ENCODE measurements around the gene ST3GAL3.

Gene ST3GAL3

GRCh38 chr1:43880604-43881003 is 173.3 kb downstream of the ST3GAL3 start:
- no peaks in the 10 kb centered on the region for H3K4me1 ChIP-seq
- H3K9me3 ChIP-seq, result no peaks in the 10 kb centered on the region
- no peak for TF ChIP-seq CTCF (IDR thresholded peaks at IDR 0.05; ENCODE audit: low read depth, low read length)
- no peaks in the 10 kb centered on the region for H3K27me3 ChIP-seq
- no peak for DNase-seq
- no peaks in the 10 kb centered on the region for H3K36me3 ChIP-seq
- H3K4me3 ChIP-seq (ENCODE audit: low read depth, low read length), result no peak overlapping the region

GRCh38 chr1:43881415-43881814 is 174.1 kb downstream of the ST3GAL3 start:
- Histone ChIP-seq H3K4me1 (no peaks in the 10 kb centered on the region), H3K9me3 (no peaks in the 10 kb centered on the region), H3K36me3 (no peaks in the 10 kb centered on the region), H3K27me3 (no peaks in the 10 kb centered on the region), H3K4me3 (ENCODE audit: low read depth, low read length) (no peak overlapping the region)
- peak; percentile 41 for DNase-seq
- TF ChIP-seq CTCF (IDR thresholded peaks at IDR 0.05; ENCODE audit: low read depth, low read length), result peak; percentile 29

DNA sequence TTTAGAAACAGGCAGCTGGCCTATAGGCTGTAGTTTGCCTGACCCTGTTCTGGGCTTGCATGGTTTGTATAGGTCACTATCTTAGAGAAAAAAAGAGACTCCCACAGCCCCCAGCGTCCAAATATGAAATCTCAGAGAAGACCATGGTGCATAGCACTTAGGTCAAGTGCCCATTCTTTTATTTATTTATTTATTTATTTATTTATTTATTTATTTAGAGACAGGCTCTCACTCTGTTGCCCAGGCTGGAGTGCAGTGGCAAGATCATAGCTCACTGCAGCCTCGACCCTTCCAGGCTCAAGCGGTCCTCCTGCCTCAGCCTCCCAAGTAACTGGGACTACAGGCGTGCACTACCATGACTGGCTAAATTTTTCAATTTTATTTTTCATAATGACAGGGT is 175.4 kb downstream of the ST3GAL3 start:
- Histone ChIP-seq H3K36me3 (no peaks in the 10 kb centered on the region), H3K27me3 (no peaks in the 10 kb centered on the region), H3K4me1 (no peaks in the 10 kb centered on the region), H3K4me3 (ENCODE audit: low read depth, low read length) (no peak overlapping the region), H3K9me3 (no peaks in the 10 kb centered on the region)
- DNase-seq, result no peak
- no peak for TF ChIP-seq CTCF (IDR thresholded peaks at IDR 0.05; ENCODE audit: low read depth, low read length)

DNA sequence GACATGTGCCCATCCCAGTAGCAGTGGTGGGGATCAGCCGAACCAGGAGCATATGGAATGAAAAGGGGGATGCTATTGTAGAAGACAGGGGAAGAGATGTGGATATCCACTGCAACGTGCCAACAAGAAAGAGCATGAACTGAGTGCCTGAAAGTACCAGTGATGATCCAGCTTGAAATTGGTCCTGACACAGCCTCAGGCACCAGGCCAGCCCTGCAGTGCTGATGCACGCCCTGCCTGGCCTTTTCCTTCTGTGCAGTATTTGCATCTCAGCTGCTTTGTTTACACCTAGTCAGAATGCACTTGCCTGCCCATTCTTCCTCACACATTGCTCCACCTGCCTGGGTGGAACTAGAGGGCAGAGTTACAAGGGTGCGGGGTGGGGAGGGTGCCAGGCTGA is 176.0 kb downstream of the ST3GAL3 start:
- H3K4me3 ChIP-seq (ENCODE audit: low read depth, low read length), result no peak overlapping the region
- no peak for DNase-seq
- no peaks in the 10 kb centered on the region for H3K9me3 ChIP-seq
- H3K27me3 ChIP-seq, result no peaks in the 10 kb centered on the region
- no peaks in the 10 kb centered on the region for H3K36me3 ChIP-seq
- TF ChIP-seq CTCF (IDR thresholded peaks at IDR 0.05; ENCODE audit: low read depth, low read length), result no peak
- no peaks in the 10 kb centered on the region for H3K4me1 ChIP-seq

DNA sequence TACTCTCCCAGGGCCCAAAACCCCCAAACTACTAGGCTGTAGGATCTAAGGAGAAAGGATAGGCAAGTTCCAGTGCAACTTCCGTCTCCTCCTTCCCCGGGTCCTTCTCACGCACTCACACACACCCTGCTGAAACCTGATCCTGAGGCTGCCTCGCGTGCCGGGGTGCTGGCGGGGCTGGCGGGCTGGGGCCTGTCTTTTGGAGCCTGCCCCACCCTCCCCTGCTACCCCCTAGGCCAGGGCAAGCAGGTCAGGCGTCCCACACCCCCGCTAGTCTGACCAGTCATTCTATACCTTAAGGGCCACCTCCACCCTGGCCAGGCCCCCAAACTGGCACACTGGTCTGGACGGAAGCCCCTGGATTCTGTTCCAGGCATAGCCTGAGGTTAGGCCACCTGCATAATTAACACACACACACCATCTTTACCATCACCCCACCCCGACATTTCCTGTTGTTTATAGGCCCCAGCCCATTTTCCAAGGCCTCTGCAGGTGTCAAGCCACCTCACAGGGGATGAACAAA is 178.0 kb downstream of the ST3GAL3 start:
- no peaks in the 10 kb centered on the region for H3K9me3 ChIP-seq
- H3K4me1 ChIP-seq, result no peaks in the 10 kb centered on the region
- no peaks in the 10 kb centered on the region for H3K27me3 ChIP-seq
- no peaks in the 10 kb centered on the region for H3K36me3 ChIP-seq
- no peak for DNase-seq
- TF ChIP-seq CTCF (IDR thresholded peaks at IDR 0.05; ENCODE audit: low read depth, low read length), result no peak
- no peak overlapping the region for H3K4me3 ChIP-seq (ENCODE audit: low read depth, low read length)

DNA sequence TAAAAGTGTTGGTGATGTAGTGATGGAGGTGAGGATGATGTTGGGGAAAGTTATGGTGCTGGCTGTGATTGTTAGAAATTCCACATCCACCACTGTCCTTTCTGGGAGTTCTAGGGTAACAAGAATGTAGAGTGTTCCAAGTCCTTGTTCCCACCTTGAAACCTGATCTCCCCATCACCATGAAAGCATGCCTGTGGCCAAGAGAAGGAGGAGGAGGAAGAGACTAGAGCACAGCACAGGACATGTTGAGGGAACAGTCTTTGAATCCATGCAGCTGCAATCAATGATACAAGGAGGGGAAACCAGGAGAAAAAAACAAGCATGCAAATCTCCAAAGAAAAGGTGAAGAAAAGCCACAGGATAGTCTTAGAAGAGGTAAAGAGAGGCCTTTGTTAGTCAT is 180.4 kb downstream of the ST3GAL3 start:
- no peak overlapping the region for H3K4me3 ChIP-seq (ENCODE audit: low read depth, low read length)
- no peaks in the 10 kb centered on the region for H3K9me3 ChIP-seq
- no peaks in the 10 kb centered on the region for H3K36me3 ChIP-seq
- TF ChIP-seq CTCF (IDR thresholded peaks at IDR 0.05; ENCODE audit: low read depth, low read length), result no peak
- no peaks in the 10 kb centered on the region for H3K4me1 ChIP-seq
- DNase-seq, result no peak
- H3K27me3 ChIP-seq, result no peaks in the 10 kb centered on the region

All from BE2C (cell line).